Erythroblast (primary cell): ENCODE results near the gene GNG7.

Experiments
- DNase-seq, 2 experiments: peaks; one replicate each; lab custom pipeline; 2025; lab: John Stamatoyannopoulos, UW
- GATA1 ChIP-seq: IDR thresholded peaks from 2 replicates; pipeline ENCODE4 v1.6.1; 2011; ENCODE audit warnings: low read depth, mild to moderate bottlenecking, control low read depth, low read length, moderate library complexity
- POLR2A ChIP-seq: IDR thresholded peaks from 2 replicates; pipeline ENCODE4 v1.6.1; 2011; ENCODE audit warnings: mild to moderate bottlenecking, low read length

GNG7 gene

DNA sequence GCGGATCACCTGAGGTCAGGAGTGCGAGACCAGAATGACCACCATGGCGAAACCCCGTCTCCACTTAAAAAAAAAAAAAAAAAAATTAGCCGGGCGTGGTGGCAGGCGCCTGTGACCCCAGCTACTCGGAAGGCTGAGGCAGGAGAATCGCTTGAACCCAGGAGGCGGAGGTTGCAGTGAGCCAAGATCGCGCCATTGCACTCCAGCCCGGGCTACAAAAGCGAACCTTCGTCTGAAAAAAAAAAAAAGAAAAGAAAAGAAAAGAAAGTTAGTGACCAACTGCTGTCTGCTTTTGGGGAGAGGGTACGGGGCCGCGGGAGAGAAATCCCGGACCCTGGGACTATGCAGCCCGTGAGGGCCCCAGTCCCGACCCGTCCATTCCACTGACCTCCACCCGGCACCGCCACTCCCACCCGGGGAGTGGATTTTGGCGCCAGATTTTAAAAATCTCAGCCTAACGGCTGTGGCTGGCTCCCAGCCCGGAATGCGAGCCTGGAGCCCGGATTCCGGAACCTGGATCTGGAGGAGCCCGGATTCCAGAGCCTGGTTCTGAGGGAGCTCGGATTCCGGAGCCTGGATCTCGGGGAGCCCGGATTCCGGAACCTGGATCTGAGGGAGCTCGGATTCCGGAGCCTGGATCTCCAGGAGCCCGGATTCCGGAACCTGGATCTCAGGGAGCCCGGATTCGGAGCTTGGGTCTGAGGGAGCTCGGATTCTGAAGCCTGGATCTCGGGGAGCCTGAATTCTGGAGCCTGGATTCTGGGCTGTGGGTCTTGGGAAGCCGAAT is 239.7 kb downstream of the GNG7 start:
- no peak for DNase-seq
- TF ChIP-seq GATA1 (no peak), POLR2A (no peak)

DNA sequence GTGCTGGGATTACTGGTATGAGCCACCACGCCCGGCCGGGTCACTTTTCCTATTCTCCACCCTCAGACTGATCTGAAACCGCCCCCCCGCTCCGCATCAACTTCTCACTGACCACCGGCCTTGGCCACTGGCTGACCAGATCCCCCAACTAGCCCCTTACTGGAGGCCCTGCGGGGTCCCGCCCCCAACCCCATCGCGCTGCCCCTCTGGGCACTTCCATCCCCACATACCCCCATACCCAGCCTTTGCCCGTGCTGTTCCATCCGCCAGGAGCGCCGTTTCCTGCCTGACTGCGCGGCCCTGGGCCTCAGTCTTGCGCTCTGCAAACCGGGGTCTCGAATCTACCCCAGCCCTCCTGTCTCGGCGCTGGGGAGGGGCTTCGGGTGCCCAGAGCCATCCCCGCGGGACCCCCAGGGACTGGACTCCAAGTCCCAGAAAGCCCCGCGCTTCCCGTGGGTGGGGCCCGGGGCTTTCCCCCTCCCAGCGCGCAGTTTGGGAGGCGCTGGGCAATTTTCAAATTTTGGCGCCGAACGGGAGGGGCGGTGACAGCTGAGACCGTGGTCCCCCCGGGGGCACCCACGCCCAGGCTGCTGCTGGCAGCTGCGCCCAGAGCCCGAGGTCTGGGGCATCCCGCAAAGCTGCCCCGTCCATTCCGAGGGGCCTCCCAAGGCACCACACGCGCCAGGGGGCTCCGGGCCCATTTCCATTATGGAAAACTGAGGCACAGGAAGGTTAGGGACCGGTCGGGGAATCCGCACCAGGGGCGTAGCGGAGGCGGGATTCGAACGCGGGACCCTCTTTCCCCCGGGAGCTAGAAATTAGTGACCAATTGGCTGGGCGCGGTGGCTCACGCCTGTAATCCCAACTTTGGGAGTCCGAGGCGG is 240.5 kb downstream of the GNG7 start:
- DNase-seq: peak; percentile 62 to 67
- peak; percentile 33 for TF ChIP-seq POLR2A
- TF ChIP-seq GATA1: no peak
